Right lobe of liver (tissue), 6 donors: Measurements from ENCODE around the gene GRID1. TPM values are rescaled to one million over a fixed set of nuclear protein-coding genes. Genes with fewer than 3 reads are reported as not detected.
"Not testable (repeated sequence)": the region's sequence is repeated elsewhere in the genome, so short reads cannot be mapped to it uniquely, and the experiment has no call there.

Experiments
- ATAC-seq, 4 donors: fragments of 200-7000 bp; cut with Tn5 transposase; one replicate each; pipeline ENCODE4 v1.9.1; 2020; ENCODE audit warnings: mild to moderate bottlenecking in 4 of 4, moderate library complexity in 4 of 4
- DNase-seq, 3 donors: peaks; one replicate each; pipeline ENCODE4 v3.0.0-alpha.2; 2020
- H3K27ac ChIP-seq, 3 donors: fragments of 200-600 bp; one replicate each; pipeline ENCODE4 v1.8.0; 2022
- H3K27me3 ChIP-seq, 2 donors: fragments of 200-600 bp; one replicate each; pipeline ENCODE4 v1.8.0; 2022
- H3K36me3 ChIP-seq, 4 donors: fragments of 200-600 bp; sonication (generic) in 1 of 4; one replicate each; pipeline versions ENCODE4 v1.5.1 to v1.8.0; 2017 to 2022; ENCODE audit warnings: control low read depth in 1 of 4
- H3K4me1 ChIP-seq, 4 donors: fragments of 200-600 bp; sonication (generic) in 1 of 4; one replicate each; pipeline versions ENCODE4 v1.5.1 to v1.8.0; 2017 to 2022; ENCODE audit warnings: control low read depth in 1 of 4
- H3K4me3 ChIP-seq, 3 donors: fragments of 200-600 bp; one replicate each; pipeline ENCODE4 v1.8.0; 2022
- H3K9me3 ChIP-seq, 4 donors: fragments of 200-600 bp; sonication (generic) in 1 of 4; one replicate each; pipeline versions ENCODE4 v1.5.1 to v1.8.0; 2017 to 2022; ENCODE audit warnings: control low read depth in 1 of 4
- POLR2A ChIP-seq: fragments of 450-650 bp; IDR thresholded peaks from one replicate; pipeline ENCODE4 v1.6.1; 2017; ENCODE audit warnings: antibody characterized with exemption, mild to moderate bottlenecking
- WGBS: methylation state at CpG from one replicate; pipeline ENCODE4 v1.1.6; 2018; ENCODE audit warnings: low coverage, low lambda C conversion rate; ENCODE audit not compliant: insufficient coverage; ENCODE audit errors: missing lambda C conversion rate; 5-methylcytosine and 5-hydroxymethylcytosine counted together
- intact Hi-C, 2 donors: fragments of 100-400 bp; cut with DNase I; formaldehyde crosslinking; loops; one replicate each; pipeline versions ENCODE4 v1.11.2 to v1.14.1; 2022
- total RNA-seq, 6 experiments: library from RNA; depleted of rRNA in 2 of 6; stranded (reverse); fragments of >200 nt in 2 of 6; fragmentation: NEBNext Ultra II Directional in 3 of 6; extraction: Animal tissue kit (Norgen Biotek cat#: 25700) in 3 of 6; gene quantifications; one replicate each; pipeline versions ENCODE4 v1.1.0 to v1.2.4, GENCODE V29; 2016 to 2023
- TF ChIP-seq, protein P1 (sequence below), 4 donors: fragments of 200-600 bp in 3 of 4; fragments of 450-650 bp in 1 of 4; IDR thresholded peaks; one replicate each; pipeline versions ENCODE4 v1.5.1 to v1.8.0; 2016 to 2022; ENCODE audit warnings: antibody characterized with exemption in 4 of 4, mild to moderate bottlenecking in 2 of 4
- donor health status: DM: no; HTN: yes; CAD: no.
- donor health status: DM: no; HTN: no; CAD: no.
- donor health status: DM: no; HTN: no; CAD: no.
- donor health status: DM: no; HTN: yes; CAD: no.
- donor health status: DM: no; HTN: yes; CAD: no.

The GRID1 gene
- total RNA-seq, 6 experiments from 2014 or later = 0.05 to 1.9 (median 0.81) TPM

DNA sequence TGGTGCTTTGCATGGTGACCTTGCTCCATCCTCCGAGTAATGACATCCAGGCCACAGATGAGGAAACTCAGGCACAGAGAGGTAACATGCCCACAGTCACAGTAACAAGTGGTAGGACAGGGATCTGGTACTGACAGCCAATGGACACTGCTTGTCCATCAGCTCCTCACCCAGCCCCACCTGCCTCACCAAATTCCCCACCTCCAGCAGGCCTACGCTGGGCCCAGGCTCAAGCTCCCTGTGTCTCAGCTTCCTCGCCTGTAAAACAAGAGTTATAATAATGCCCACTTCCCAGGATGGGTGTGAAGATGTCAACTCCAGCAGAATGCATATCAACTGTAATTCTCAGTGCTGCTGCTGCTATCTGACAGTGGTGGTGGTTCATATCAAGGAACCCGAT, 123.8 kb downstream of the GRID1 start:
- no peaks in the 10 kb centered on the region for H3K27me3 ChIP-seq
- H3K9me3 ChIP-seq = no peaks in the 10 kb centered on the region
- no peaks in the 10 kb centered on the region for H3K4me1 ChIP-seq
- ATAC-seq (no peak), DNase-seq (peak in 1 of 3 donors; percentile 30)
- no peaks in the 10 kb centered on the region for H3K36me3 ChIP-seq
- no peak overlapping the region for H3K4me3 ChIP-seq
- no peak for TF ChIP-seq POLR2A
- TF ChIP-seq, protein P1, sequence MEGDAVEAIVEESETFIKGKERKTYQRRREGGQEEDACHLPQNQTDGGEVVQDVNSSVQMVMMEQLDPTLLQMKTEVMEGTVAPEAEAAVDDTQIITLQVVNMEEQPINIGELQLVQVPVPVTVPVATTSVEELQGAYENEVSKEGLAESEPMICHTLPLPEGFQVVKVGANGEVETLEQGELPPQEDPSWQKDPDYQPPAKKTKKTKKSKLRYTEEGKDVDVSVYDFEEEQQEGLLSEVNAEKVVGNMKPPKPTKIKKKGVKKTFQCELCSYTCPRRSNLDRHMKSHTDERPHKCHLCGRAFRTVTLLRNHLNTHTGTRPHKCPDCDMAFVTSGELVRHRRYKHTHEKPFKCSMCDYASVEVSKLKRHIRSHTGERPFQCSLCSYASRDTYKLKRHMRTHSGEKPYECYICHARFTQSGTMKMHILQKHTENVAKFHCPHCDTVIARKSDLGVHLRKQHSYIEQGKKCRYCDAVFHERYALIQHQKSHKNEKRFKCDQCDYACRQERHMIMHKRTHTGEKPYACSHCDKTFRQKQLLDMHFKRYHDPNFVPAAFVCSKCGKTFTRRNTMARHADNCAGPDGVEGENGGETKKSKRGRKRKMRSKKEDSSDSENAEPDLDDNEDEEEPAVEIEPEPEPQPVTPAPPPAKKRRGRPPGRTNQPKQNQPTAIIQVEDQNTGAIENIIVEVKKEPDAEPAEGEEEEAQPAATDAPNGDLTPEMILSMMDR (IDR thresholded peaks at IDR 0.05) = no peak
- H3K27ac ChIP-seq = no peak overlapping the region
- intact Hi-C loops = no loop called here
- WGBS = 100% methylated on average over 1 of the region's 4 CpGs

DNA sequence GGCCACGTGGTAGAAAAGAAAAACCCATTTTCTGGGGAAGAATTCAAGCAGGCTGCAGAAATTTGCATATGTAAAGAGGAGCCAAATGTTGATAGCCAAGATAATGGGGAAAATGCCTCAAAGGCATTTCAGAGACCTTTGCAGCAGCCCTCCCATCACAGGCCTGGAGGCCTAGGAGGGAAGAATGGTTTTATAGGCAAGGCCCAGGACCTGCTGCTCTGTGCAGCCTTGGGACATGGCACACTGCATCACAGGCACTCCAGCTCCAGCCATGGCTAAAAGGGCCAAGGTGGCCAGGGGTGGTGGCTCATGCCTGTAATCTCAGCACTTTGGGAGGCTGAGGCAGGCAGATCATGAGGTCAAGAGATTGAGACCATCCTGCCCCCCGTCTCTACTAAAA, 128.5 kb downstream of the GRID1 start:
- not testable (repeated sequence) for H3K4me1 ChIP-seq

DNA sequence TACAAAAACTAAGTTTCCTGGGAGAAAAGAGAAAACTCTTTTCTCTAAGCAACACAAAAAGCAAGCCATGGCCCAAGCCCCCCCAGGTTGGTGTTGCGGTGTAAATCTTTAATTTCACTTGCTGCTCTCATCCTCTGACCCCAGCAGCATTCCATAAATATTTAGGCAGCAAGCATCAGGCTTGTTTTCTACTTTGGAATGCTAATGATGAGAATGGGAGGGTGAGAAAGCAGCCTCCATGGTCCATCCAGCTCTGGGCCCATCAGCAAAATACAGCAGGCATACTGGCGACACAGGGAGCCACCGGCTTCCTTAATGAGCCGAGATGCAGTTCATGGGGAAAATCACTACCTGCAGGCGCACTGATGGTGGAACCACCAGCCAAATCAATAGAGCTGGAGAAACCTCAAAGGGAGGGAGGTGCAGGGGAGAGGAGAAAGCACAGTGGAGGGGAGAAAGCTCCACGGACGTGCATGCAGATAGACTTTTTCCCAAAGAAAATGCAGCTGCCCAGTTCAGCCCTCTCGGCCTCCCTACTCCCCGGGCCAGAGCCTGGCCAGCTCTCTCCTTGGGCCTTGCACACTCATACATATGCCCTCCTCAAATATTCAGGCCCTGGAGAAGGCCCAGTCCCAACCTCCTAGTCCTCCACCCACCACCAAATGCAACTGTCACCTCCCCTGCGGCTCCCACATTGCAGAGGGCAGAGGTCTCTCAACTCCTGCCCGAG, 131.9 kb downstream of the GRID1 start:
- no peaks in the 10 kb centered on the region for H3K4me1 ChIP-seq
- no peaks in the 10 kb centered on the region for H3K9me3 ChIP-seq
- DNase-seq = peak in 1 of 3 donors; percentile 28
- intact Hi-C loops = no loop called here
- no peaks in the 10 kb centered on the region for H3K27me3 ChIP-seq
- no peaks in the 10 kb centered on the region for H3K36me3 ChIP-seq
- TF ChIP-seq, protein P1 (IDR thresholded peaks at IDR 0.05) = no peak
- no peak for TF ChIP-seq POLR2A
- 47% methylated on average over 7 of the region's 11 CpGs for WGBS
- ATAC-seq = no peak
- no peak overlapping the region for H3K27ac ChIP-seq
- H3K4me3 ChIP-seq = no peak overlapping the region

More for the DNA sequence above, 128.5 kb downstream of the GRID1 start:
- ATAC-seq, DNase-seq, H3K4me3 ChIP-seq, H3K27me3 ChIP-seq, H3K36me3 ChIP-seq, intact Hi-C loops, H3K27ac ChIP-seq, H3K9me3 ChIP-seq: not testable (repeated sequence)
- 36% methylated on average over 2 of the region's 2 CpGs for WGBS

DNA sequence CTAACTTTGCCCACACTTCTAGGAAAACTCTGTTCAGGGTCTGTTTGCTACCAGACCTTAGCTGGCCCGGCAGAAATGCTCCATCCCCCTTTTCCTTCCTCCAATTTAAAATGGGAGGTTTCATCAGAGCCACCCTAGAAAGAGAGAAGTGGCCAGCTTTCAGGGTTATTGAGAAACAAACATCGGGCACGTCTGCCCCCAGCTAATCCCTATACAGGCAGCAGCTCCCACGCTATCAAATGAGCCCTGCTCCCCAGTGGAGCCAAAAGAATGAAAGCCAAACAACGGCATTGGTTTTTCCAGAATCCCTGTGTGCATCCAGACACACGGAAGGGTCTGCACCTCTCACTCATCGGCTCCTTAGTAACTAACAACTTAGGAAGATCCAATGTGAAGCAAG, 132.5 kb downstream of the GRID1 start:
- Histone ChIP-seq H3K27me3 (no peaks in the 10 kb centered on the region), H3K9me3 (no peaks in the 10 kb centered on the region), H3K27ac (no peak overlapping the region), H3K4me3 (no peak overlapping the region), H3K4me1 (no peaks in the 10 kb centered on the region), H3K36me3 (no peaks in the 10 kb centered on the region)
- no peak for DNase-seq
- peak in 3 of 4 donors; percentile 21 to 23 (median 23) for ATAC-seq
- TF ChIP-seq POLR2A = no peak
- TF ChIP-seq, protein P1 (IDR thresholded peaks at IDR 0.05) = no peak
- intact Hi-C loops = no loop called here
- 36% methylated on average over 7 of the region's 7 CpGs for WGBS

DNA sequence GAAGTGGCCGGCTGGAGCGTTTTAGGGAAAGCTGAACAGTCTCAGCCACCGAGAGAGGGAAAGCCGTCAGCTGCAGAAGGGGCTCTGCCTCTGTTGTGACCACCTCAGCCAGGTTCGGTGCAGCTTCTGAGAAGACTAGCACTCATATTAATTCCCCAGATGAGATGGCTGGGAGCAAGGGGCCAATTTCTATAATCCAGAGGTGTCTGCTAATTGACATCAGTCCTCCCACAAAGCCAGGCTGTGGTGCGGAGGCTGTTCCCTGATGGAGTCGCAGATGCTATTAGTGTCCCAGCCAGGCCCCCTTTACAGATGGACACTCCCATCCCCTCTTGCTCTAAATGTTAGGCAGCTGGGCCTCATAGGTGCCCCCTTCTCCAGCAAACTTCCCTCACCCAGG, 133.5 kb downstream of the GRID1 start:
- no peak overlapping the region for H3K4me3 ChIP-seq
- no peak for ATAC-seq
- TF ChIP-seq, protein P1 (IDR thresholded peaks at IDR 0.05) = no peak
- no peak for TF ChIP-seq POLR2A

More for the DNA sequence above, 133.5 kb downstream of the GRID1 start:
- Histone ChIP-seq H3K36me3 (no peaks in the 10 kb centered on the region), H3K4me1 (no peaks in the 10 kb centered on the region), H3K27me3 (no peaks in the 10 kb centered on the region), H3K27ac (no peak overlapping the region), H3K9me3 (no peaks in the 10 kb centered on the region)
- intact Hi-C loops = no loop called here
- WGBS = 52% methylated on average over 4 of the region's 7 CpGs
- DNase-seq = peak in 1 of 3 donors; percentile 3
